Upper lobe of right lung (tissue), 1 donor: ENCODE measurements around the gene GGT7. TPM values are rescaled to one million over a fixed set of nuclear protein-coding genes. Genes with fewer than 3 reads are reported as not detected.
"Not testable (repeated sequence)": the region's sequence is repeated elsewhere in the genome, so short reads cannot be mapped to it uniquely, and the experiment has no call there.

Source experiments
- ATAC-seq: fragments of 200-7000 bp; cut with Tn5 transposase; one replicate; pipeline ENCODE4 v1.9.1; 2020; ENCODE audit warnings: mild to moderate bottlenecking, moderate library complexity
- DNase-seq: peaks from one replicate; pipeline ENCODE4 v3.0.0-alpha.2; 2020
- H3K27ac ChIP-seq: fragments of 200-600 bp; one replicate; pipeline ENCODE4 v1.8.0; 2022
- H3K27me3 ChIP-seq: fragments of 200-600 bp; one replicate; pipeline ENCODE4 v1.8.0; 2022; ENCODE audit warnings: mild to moderate bottlenecking
- H3K36me3 ChIP-seq: fragments of 200-600 bp; one replicate; pipeline ENCODE4 v1.8.0; 2022
- H3K4me1 ChIP-seq: fragments of 200-600 bp; one replicate; pipeline ENCODE4 v1.8.0; 2022
- H3K4me3 ChIP-seq: fragments of 200-600 bp; one replicate; pipeline ENCODE4 v1.8.0; 2022; ENCODE audit warnings: mild to moderate bottlenecking
- H3K9me3 ChIP-seq: fragments of 200-600 bp; one replicate; pipeline ENCODE4 v1.8.0; 2022
- CTCF ChIP-seq: fragments of 200-600 bp; IDR thresholded peaks from one replicate; pipeline ENCODE4 v1.8.0; 2022; ENCODE audit warnings: antibody characterized with exemption
- intact Hi-C: fragments of 100-400 bp; cut with DNase I; formaldehyde crosslinking; loops from one replicate; pipeline ENCODE4 v1.11.0; 2022
- total RNA-seq: library from RNA; stranded (reverse); fragmentation: NEBNext Ultra II Directional; extraction: Animal tissue kit (Norgen Biotek cat#: 25700); gene quantifications from one replicate; pipeline ENCODE4 v1.2.1, GENCODE V29; 2021
- donor health status: DM: no; HTN: yes; CAD: no; lungs with severe emphysema.

GGT7 gene
- total RNA-seq, 1 donor from 2014 or later: 20.6 TPM

GRCh38 chr20:34915131-34915530, 42.5 kb upstream of the GGT7 start:
- TF ChIP-seq CTCF: no peak
- H3K9me3 ChIP-seq: no peaks in the 10 kb centered on the region
- no peak for ATAC-seq

GRCh38 chr20:34907616-34908469, 35.2 kb upstream of the GGT7 start:
- peaks cover 6% of the 10 kb centered on the region for H3K36me3 ChIP-seq
- ATAC-seq: peak; percentile 77
- H3K4me1 ChIP-seq: peaks cover 30% of the 10 kb centered on the region
- no peaks in the 10 kb centered on the region for H3K9me3 ChIP-seq
- H3K27ac ChIP-seq: peak overlapping the region; percentile 61
- intact Hi-C loops: no loop called here
- no peak for TF ChIP-seq CTCF
- DNase-seq: no peak
- no peak overlapping the region for H3K4me3 ChIP-seq
- H3K27me3 ChIP-seq: no peaks in the 10 kb centered on the region

More at GRCh38 chr20:34915131-34915530, 42.5 kb upstream of the GGT7 start:
- H3K4me3 ChIP-seq: no peak overlapping the region
- intact Hi-C loops: no loop called here
- peaks cover 51% of the 10 kb centered on the region for H3K36me3 ChIP-seq
- no peaks in the 10 kb centered on the region for H3K27me3 ChIP-seq
- H3K27ac ChIP-seq: no peak overlapping the region
- H3K4me1 ChIP-seq: no peaks in the 10 kb centered on the region
- no peak for DNase-seq

GRCh38 chr20:34904202-34904621, 31.6 kb upstream of the GGT7 start:
- DNase-seq (no peak), ATAC-seq (peak; percentile 62)
- H3K4me1 ChIP-seq: peaks cover 30% of the 10 kb centered on the region

GRCh38 chr20:34898731-34899130, 26.1 kb upstream of the GGT7 start:
- DNase-seq, H3K27ac ChIP-seq, ATAC-seq, H3K27me3 ChIP-seq, H3K4me3 ChIP-seq, intact Hi-C loops, H3K36me3 ChIP-seq, H3K9me3 ChIP-seq: not testable (repeated sequence)
- peaks cover 31% of the 10 kb centered on the region for H3K4me1 ChIP-seq

More at GRCh38 chr20:34904202-34904621, 31.6 kb upstream of the GGT7 start:
- Histone ChIP-seq H3K27ac (peak overlapping the region; percentile 32), H3K4me3 (no peak overlapping the region), H3K9me3 (no peaks in the 10 kb centered on the region), H3K36me3 (peaks cover 2% of the 10 kb centered on the region), H3K27me3 (no peaks in the 10 kb centered on the region)
- no peak for TF ChIP-seq CTCF
- intact Hi-C loops: no loop called here

GRCh38 chr20:34898129-34898528, 25.5 kb upstream of the GGT7 start:
- H3K27me3 ChIP-seq, ATAC-seq, H3K9me3 ChIP-seq, DNase-seq, H3K36me3 ChIP-seq, intact Hi-C loops, H3K27ac ChIP-seq, H3K4me3 ChIP-seq: not testable (repeated sequence)
- peaks cover 28% of the 10 kb centered on the region for H3K4me1 ChIP-seq

GRCh38 chr20:34896086-34896621, 23.5 kb upstream of the GGT7 start:
- TF ChIP-seq CTCF: no peak
- DNase-seq (no peak), ATAC-seq (peak; percentile 72)
- Histone ChIP-seq H3K27me3 (no peaks in the 10 kb centered on the region), H3K4me1 (peaks cover 32% of the 10 kb centered on the region), H3K36me3 (no peaks in the 10 kb centered on the region), H3K4me3 (no peak overlapping the region), H3K27ac (no peak overlapping the region), H3K9me3 (no peaks in the 10 kb centered on the region)
- intact Hi-C loops: no loop called here
